ENCODE data around the gene CSMD2.

DNA sequence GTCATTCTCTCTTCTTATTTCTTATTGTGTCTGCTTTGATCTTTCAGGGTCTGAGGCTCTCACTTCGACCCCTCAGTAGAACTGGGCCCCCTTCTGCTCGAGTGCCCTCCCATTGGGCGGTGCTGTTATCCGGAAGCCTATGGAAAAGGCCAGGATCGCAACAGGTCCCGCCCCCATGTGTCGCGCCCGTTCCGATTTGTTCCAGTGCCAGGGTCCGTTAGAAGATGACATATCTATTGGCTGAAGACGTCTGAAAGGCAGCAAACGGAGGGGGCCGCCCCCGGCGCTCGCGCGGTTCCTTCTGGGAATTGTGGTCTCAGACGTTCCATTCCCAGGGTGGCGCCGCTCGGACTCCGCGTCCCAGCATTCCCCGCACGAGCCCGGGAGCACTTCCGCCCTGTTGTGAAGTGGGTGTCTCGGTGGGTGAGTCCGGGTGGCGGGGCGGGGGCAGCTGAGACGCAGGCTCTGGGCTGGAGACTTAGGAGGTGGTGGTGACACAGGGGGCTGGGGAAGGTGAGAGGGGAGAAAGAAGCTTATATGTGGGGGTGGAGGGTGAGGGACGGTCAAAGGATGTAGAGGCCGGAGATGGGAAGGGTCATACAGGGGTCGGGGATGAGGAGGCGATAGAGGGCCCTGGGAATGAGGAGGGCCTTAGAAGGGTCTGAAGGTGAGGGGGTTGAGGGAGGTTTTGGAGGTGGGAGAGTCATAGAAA is 692.6 kb downstream of the CSMD2 start, which contains the start of gene ZSCAN20:
- peak; percentile 76 for TF ChIP-seq POLR2AphosphoS5 (IDR thresholded peaks at IDR 0.05; ENCODE audit: low read depth, low read length)
- no peak for TF ChIP-seq JUND (IDR thresholded peaks at IDR 0.05)
- no peak for TF ChIP-seq ZNF274 (IDR thresholded peaks at IDR 0.05; ENCODE audit: low read depth, low read length)
- TF ChIP-seq POLR2A (IDR thresholded peaks at IDR 0.05; ENCODE audit: borderline replicate concordance, extremely low read depth, insufficient read depth, insufficient read length): no peak
- no peak for TF ChIP-seq RAD21 (IDR thresholded peaks at IDR 0.05; ENCODE audit: low read depth)
- TF ChIP-seq, protein P1, sequence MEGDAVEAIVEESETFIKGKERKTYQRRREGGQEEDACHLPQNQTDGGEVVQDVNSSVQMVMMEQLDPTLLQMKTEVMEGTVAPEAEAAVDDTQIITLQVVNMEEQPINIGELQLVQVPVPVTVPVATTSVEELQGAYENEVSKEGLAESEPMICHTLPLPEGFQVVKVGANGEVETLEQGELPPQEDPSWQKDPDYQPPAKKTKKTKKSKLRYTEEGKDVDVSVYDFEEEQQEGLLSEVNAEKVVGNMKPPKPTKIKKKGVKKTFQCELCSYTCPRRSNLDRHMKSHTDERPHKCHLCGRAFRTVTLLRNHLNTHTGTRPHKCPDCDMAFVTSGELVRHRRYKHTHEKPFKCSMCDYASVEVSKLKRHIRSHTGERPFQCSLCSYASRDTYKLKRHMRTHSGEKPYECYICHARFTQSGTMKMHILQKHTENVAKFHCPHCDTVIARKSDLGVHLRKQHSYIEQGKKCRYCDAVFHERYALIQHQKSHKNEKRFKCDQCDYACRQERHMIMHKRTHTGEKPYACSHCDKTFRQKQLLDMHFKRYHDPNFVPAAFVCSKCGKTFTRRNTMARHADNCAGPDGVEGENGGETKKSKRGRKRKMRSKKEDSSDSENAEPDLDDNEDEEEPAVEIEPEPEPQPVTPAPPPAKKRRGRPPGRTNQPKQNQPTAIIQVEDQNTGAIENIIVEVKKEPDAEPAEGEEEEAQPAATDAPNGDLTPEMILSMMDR (IDR thresholded peaks at IDR 0.05 in 2 of 3, conservative IDR thresholded peaks at IDR 0.05 in 1 of 3; ENCODE audit: borderline replicate concordance in 1 of 3, insufficient read depth in 1 of 3, low read depth in 2 of 3, low read length in 2 of 3): no peak
- TF ChIP-seq SIN3A (IDR thresholded peaks at IDR 0.05; ENCODE audit: low read depth): no peak
- no peak for TF ChIP-seq SRF (IDR thresholded peaks at IDR 0.05; ENCODE audit: low read depth)
- no peak for TF ChIP-seq EZH2 (IDR thresholded peaks at IDR 0.05)
